Type B pancreatic cell (in vitro differentiated cells): Measurements from ENCODE around the gene RIPOR1. TPM values are rescaled to one million over a fixed set of nuclear protein-coding genes. Genes with fewer than 3 reads are reported as not detected.
"Not testable (repeated sequence)": the region's sequence is repeated elsewhere in the genome, so short reads cannot be mapped to it uniquely, and the experiment has no call there.

Experiments used
- DNase-seq: peaks from one replicate; pipeline ENCODE4 v3.0.0; 2021; ENCODE audit warnings: mixed read lengths; ENCODE audit not compliant: unreplicated experiment; ENCODE audit errors: extremely low spot score
- H3K27ac Mint-ChIP-seq: 2 replicates; pipeline ENCODE4 v1.8.0; 2021; ENCODE audit warnings: mild to moderate bottlenecking, mixed read lengths
- H3K27me3 Mint-ChIP-seq: 2 replicates; pipeline ENCODE4 v1.8.0; 2021; ENCODE audit warnings: mixed read lengths
- H3K36me3 Mint-ChIP-seq: 2 replicates; pipeline ENCODE4 v1.8.0; 2021; ENCODE audit warnings: mixed read lengths
- H3K4me1 Mint-ChIP-seq: one replicate; pipeline ENCODE4 v1.8.0; 2021; ENCODE audit warnings: mixed read lengths; ENCODE audit not compliant: unreplicated experiment
- H3K4me3 Mint-ChIP-seq: 2 replicates; pipeline ENCODE4 v1.8.0; 2021; ENCODE audit warnings: mild to moderate bottlenecking, mixed read lengths
- H3K9me3 Mint-ChIP-seq: 2 replicates; pipeline ENCODE4 v1.8.0; 2021; ENCODE audit warnings: mixed read lengths
- CTCF ChIP-seq: fragments of 200-600 bp; sonication (generic); conservative IDR thresholded peaks from 2 replicates; pipeline ENCODE4 v1.5.0; 2021; ENCODE audit warnings: antibody characterized with exemption, mild to moderate bottlenecking
- total RNA-seq: library from RNA; stranded (reverse); gene quantifications from 2 replicates; pipeline ENCODE4 v1.2.1, GENCODE V29; 2021; ENCODE audit warnings: low replicate concordance

RIPOR1 gene
- total RNA-seq, 1 donor from 2014 or later, result 43.1 TPM

GRCh38 chr16:67490335-67491096 lies 38.1 kb upstream of the RIPOR1 start:
- Mint-ChIP-seq H3K9me3 (no peaks in the 10 kb centered on the region), H3K27me3 (no peaks in the 10 kb centered on the region), H3K27ac (no peak overlapping the region), H3K36me3 (no peaks in the 10 kb centered on the region), H3K4me1 (peaks cover 7% of the 10 kb centered on the region), H3K4me3 (no peak overlapping the region)
- no peak for TF ChIP-seq CTCF
- DNase-seq, result no peak

GRCh38 chr16:67499106-67499505 lies 29.5 kb upstream of the RIPOR1 start:
- H3K4me1 Mint-ChIP-seq, result no peaks in the 10 kb centered on the region
- H3K36me3 Mint-ChIP-seq, result no peaks in the 10 kb centered on the region
- no peak overlapping the region for H3K27ac Mint-ChIP-seq
- H3K4me3 Mint-ChIP-seq, result no peak overlapping the region
- no peaks in the 10 kb centered on the region for H3K27me3 Mint-ChIP-seq
- TF ChIP-seq CTCF, result no peak
- DNase-seq, result no peak
- H3K9me3 Mint-ChIP-seq, result no peaks in the 10 kb centered on the region

GRCh38 chr16:67504031-67505021 lies 24.3 kb upstream of the RIPOR1 start:
- no peak overlapping the region for H3K4me3 Mint-ChIP-seq
- no peaks in the 10 kb centered on the region for H3K9me3 Mint-ChIP-seq
- H3K27me3 Mint-ChIP-seq, result peaks cover 14% of the 10 kb centered on the region
- H3K27ac Mint-ChIP-seq, result no peak overlapping the region
- no peaks in the 10 kb centered on the region for H3K4me1 Mint-ChIP-seq
- TF ChIP-seq CTCF, result no peak
- DNase-seq, result no peak
- peaks cover 3% of the 10 kb centered on the region for H3K36me3 Mint-ChIP-seq

- Mint-ChIP-seq H3K27me3 (peaks cover 14% of the 10 kb centered on the region), H3K4me1 (no peaks in the 10 kb centered on the region), H3K36me3 (peaks cover 3% of the 10 kb centered on the region), H3K4me3 (no peak overlapping the region), H3K9me3 (no peaks in the 10 kb centered on the region), H3K27ac (no peak overlapping the region)
- no peak for TF ChIP-seq CTCF
- no peak for DNase-seq
These were observed 22.2 kb upstream of the RIPOR1 start for GRCh38 chr16:67506468-67506867.

GRCh38 chr16:67509016-67509415 lies 19.6 kb upstream of the RIPOR1 start:
- H3K27ac Mint-ChIP-seq, result no peak overlapping the region
- H3K27me3 Mint-ChIP-seq, result peaks cover 14% of the 10 kb centered on the region
- H3K9me3 Mint-ChIP-seq, result no peaks in the 10 kb centered on the region
- no peak for TF ChIP-seq CTCF
- DNase-seq, result no peak
- no peak overlapping the region for H3K4me3 Mint-ChIP-seq
- H3K36me3 Mint-ChIP-seq, result peaks cover 3% of the 10 kb centered on the region
- no peaks in the 10 kb centered on the region for H3K4me1 Mint-ChIP-seq

- H3K9me3 Mint-ChIP-seq, DNase-seq, H3K27me3 Mint-ChIP-seq, H3K27ac Mint-ChIP-seq, H3K36me3 Mint-ChIP-seq, H3K4me3 Mint-ChIP-seq, H3K4me1 Mint-ChIP-seq: not testable (repeated sequence)
These were observed 14.7 kb upstream of the RIPOR1 start for GRCh38 chr16:67513892-67514291.
